Hepatocyte (in vitro differentiated cells): ENCODE results near the gene IGFBPL1. TPM values are rescaled to one million over a fixed set of nuclear protein-coding genes. Genes with fewer than 3 reads are reported as not detected.

Experiments
- DNase-seq: peaks from one replicate; pipeline ENCODE4 v3.0.0-alpha.2; 2016; ENCODE audit warnings: low spot score
- H2AFZ ChIP-seq: fragments of 200-600 bp; sonication (generic); 2 replicates; pipeline ENCODE4 v1.6.0; 2016; ENCODE audit warnings: antibody characterized with exemption, mild to moderate bottlenecking
- H3K27ac ChIP-seq: fragments of 200-600 bp; sonication (generic); 2 replicates; pipeline ENCODE4 v1.5.1; 2016; ENCODE audit warnings: mild to moderate bottlenecking
- H3K27me3 ChIP-seq: fragments of 200-600 bp; sonication (generic); 2 replicates; pipeline ENCODE4 v1.6.1; 2016
- H3K36me3 ChIP-seq: fragments of 200-600 bp; sonication (generic); replicated peaks from 2 replicates; pipeline ENCODE4 v1.5.1; 2016; ENCODE audit warnings: low read depth; ENCODE audit not compliant: insufficient read depth
- H3K4me1 ChIP-seq: fragments of 200-600 bp; sonication (generic); 2 replicates; pipeline ENCODE4 v1.5.1; 2016; ENCODE audit warnings: mild to moderate bottlenecking, moderate library complexity; ENCODE audit not compliant: insufficient read depth
- H3K4me2 ChIP-seq: fragments of 200-600 bp; sonication (generic); 2 replicates; pipeline ENCODE4 v1.6.0; 2016
- H3K4me3 ChIP-seq: fragments of 200-600 bp; sonication (generic); 2 replicates; pipeline ENCODE4 v1.5.1; 2016; ENCODE audit warnings: mild to moderate bottlenecking
- H3K79me2 ChIP-seq: fragments of 200-600 bp; sonication (generic); 2 replicates; pipeline ENCODE4 v1.6.0; 2017; ENCODE audit warnings: mild to moderate bottlenecking
- H3K9me2 ChIP-seq: fragments of 200-600 bp; sonication (generic); replicated peaks from 2 replicates; pipeline ENCODE4 v1.6.0; 2017; ENCODE audit warnings: mild to moderate bottlenecking; ENCODE audit not compliant: insufficient read depth
- H3K9me3 ChIP-seq: fragments of 200-600 bp; sonication (generic); 2 replicates; pipeline ENCODE4 v1.5.1; 2016; ENCODE audit warnings: low read depth, mild to moderate bottlenecking
- H4K20me1 ChIP-seq: fragments of 200-600 bp; sonication (generic); 2 replicates; pipeline ENCODE4 v1.6.0; 2016; ENCODE audit warnings: mild to moderate bottlenecking; ENCODE audit not compliant: insufficient read depth, poor library complexity, severe bottlenecking
- EZH2 ChIP-seq: fragments of 200-600 bp; sonication (generic); IDR thresholded peaks from 2 replicates; pipeline ENCODE4 v1.6.1; 2016; ENCODE audit warnings: antibody characterized with exemption, mild to moderate bottlenecking, borderline replicate concordance
- EZH2phosphoT487 ChIP-seq: fragments of 200-600 bp; sonication (generic); IDR thresholded peaks from one replicate; pipeline ENCODE4 v1.6.1; 2018; ENCODE audit warnings: antibody characterized with exemption, mild to moderate bottlenecking, low read depth, moderate library complexity; ENCODE audit not compliant: unreplicated experiment, severe bottlenecking
- WGBS: methylation state at CpG from one replicate; pipeline ENCODE4 v1.1.6; 2016; ENCODE audit warnings: low lambda C conversion rate; ENCODE audit errors: missing lambda C conversion rate; 5-methylcytosine and 5-hydroxymethylcytosine counted together
- polyA plus RNA-seq: library from polyadenylated mRNA; unstranded; fragments of >200 nt; fragmentation: Nextera tagmentation; extraction: Ambion mirVana; gene quantifications from 2 replicates; pipeline ENCODE4 v1.2.1, GENCODE V29; 2016
- total RNA-seq: library from RNA; depleted of rRNA; stranded (reverse); fragments of >200 nt; gene quantifications from 2 replicates; pipeline ENCODE4 v1.2.3, GENCODE V29; 2014
- TF ChIP-seq, protein P1 (sequence below): fragments of 200-600 bp; sonication (generic); IDR thresholded peaks from 2 replicates; pipeline ENCODE4 v1.5.1; 2016; ENCODE audit warnings: antibody characterized with exemption, mild to moderate bottlenecking; ENCODE audit not compliant: poor library complexity

Gene IGFBPL1
- total and polyA plus RNA-seq, 2 experiments from 2014 or later = 2.5 to 9.8 TPM

DNA sequence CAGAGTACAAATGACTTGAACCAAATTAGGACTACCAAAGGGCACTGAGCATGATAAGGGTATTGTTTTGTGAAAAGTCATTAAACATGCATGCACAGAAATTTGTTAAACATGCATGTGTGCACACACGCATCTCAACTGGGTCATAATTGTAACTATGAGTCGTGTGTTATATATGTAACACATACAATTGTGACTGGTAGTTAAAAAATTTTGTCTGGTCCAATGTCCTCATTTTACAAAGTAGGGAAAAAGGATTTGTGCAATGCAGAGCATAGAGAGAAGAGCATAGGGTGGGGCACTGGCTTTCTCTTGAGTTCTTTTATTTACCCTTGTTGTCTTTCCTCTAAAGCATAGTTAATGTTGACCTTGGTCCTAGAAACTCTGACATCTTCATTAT is 19.3 kb upstream of the IGFBPL1 start:
- no peak for TF ChIP-seq EZH2
- no peak for TF ChIP-seq EZH2phosphoT487
- no peak for DNase-seq
- Histone ChIP-seq H3K9me3 (no peaks in the 10 kb centered on the region), H3K4me1 (peaks cover 15% of the 10 kb centered on the region), H4K20me1 (no peaks in the 10 kb centered on the region), H3K4me2 (peak overlapping the region; percentile 38), H3K27me3 (no peaks in the 10 kb centered on the region), H2AFZ (no peak overlapping the region), H3K79me2 (no peaks in the 10 kb centered on the region), H3K4me3 (no peak overlapping the region), H3K36me3 (no peaks in the 10 kb centered on the region), H3K27ac (peak overlapping the region; percentile 48), H3K9me2 (no peaks in the 10 kb centered on the region)
- WGBS = 71% methylated on average over 2 of the region's 2 CpGs

DNA sequence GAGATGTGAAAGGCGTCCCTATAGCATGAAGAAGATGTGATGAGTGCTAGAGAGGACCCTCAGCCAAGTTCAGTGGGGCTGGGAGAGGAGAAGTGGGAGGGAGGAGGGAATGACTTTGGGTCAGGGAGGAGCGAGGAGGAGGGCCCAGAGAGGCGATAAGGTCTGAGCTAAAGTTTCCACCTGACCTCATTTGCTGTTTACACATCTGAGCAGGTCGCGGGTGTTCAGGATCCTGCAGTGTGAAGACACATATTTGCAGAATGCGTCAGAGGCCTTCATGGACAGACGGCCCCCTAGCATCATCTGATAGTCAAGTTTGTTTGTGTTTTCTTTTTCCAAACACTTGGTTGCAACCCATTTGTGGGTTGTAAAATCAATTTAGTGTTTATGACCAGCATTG is 18.9 kb upstream of the IGFBPL1 start:
- H2AFZ ChIP-seq = peak overlapping the region; percentile 16
- 43% methylated on average over 7 of the region's 7 CpGs for WGBS
- no peaks in the 10 kb centered on the region for H3K9me3 ChIP-seq
- H3K9me2 ChIP-seq = no peaks in the 10 kb centered on the region
- DNase-seq = peak; percentile 84
- no peaks in the 10 kb centered on the region for H4K20me1 ChIP-seq
- H3K36me3 ChIP-seq = no peaks in the 10 kb centered on the region
- no peaks in the 10 kb centered on the region for H3K79me2 ChIP-seq
- H3K4me1 ChIP-seq = peaks cover 16% of the 10 kb centered on the region
- TF ChIP-seq EZH2 (no peak), EZH2phosphoT487 (no peak)
- TF ChIP-seq, protein P1, sequence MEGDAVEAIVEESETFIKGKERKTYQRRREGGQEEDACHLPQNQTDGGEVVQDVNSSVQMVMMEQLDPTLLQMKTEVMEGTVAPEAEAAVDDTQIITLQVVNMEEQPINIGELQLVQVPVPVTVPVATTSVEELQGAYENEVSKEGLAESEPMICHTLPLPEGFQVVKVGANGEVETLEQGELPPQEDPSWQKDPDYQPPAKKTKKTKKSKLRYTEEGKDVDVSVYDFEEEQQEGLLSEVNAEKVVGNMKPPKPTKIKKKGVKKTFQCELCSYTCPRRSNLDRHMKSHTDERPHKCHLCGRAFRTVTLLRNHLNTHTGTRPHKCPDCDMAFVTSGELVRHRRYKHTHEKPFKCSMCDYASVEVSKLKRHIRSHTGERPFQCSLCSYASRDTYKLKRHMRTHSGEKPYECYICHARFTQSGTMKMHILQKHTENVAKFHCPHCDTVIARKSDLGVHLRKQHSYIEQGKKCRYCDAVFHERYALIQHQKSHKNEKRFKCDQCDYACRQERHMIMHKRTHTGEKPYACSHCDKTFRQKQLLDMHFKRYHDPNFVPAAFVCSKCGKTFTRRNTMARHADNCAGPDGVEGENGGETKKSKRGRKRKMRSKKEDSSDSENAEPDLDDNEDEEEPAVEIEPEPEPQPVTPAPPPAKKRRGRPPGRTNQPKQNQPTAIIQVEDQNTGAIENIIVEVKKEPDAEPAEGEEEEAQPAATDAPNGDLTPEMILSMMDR = no peak
- peak overlapping the region; percentile 38 for H3K4me2 ChIP-seq
- H3K27ac ChIP-seq = peak overlapping the region; percentile 92
- no peak overlapping the region for H3K4me3 ChIP-seq
- H3K27me3 ChIP-seq = no peaks in the 10 kb centered on the region

DNA sequence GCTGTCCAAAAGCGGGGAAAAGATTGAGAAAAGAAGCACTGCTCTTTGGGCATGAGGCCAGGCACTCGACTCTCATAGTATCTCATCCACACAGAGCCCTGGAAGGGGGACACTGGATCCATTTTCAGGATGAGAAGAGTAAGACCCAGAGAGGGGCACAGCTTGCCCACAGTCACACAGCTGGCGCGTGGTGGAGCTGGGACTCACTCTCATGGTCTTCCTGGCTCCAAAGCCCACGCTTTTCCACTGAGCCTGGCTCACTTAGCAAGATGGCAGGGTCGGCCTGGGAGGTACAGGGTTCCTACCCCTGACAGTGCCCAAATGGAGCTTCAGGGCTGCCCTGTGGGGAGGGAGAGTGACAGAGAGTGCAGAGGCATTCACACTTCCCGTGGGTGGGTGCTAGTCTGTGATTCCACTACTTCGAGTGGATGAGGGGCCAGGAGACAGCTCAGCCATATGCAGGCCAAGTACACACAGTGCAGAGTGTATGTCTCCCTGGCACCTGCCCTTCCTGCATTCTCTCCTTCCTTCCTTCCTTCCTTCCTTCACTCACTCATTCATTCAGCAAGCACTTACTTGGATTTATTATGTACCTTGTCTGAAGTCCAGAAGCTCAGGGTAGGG is 18.3 kb upstream of the IGFBPL1 start:
- Histone ChIP-seq H3K27ac (peak overlapping the region; percentile 92), H3K4me3 (no peak overlapping the region), H3K9me2 (no peaks in the 10 kb centered on the region), H3K4me1 (peaks cover 22% of the 10 kb centered on the region), H2AFZ (peak overlapping the region; percentile 16), H3K4me2 (peak overlapping the region; percentile 38), H3K36me3 (no peaks in the 10 kb centered on the region), H3K9me3 (no peaks in the 10 kb centered on the region), H4K20me1 (no peaks in the 10 kb centered on the region), H3K27me3 (no peaks in the 10 kb centered on the region), H3K79me2 (no peaks in the 10 kb centered on the region)
- WGBS = 83% methylated on average over 8 of the region's 8 CpGs
- no peak for DNase-seq
- TF ChIP-seq EZH2 (no peak), EZH2phosphoT487 (no peak)
- TF ChIP-seq, protein P1 = no peak

DNA sequence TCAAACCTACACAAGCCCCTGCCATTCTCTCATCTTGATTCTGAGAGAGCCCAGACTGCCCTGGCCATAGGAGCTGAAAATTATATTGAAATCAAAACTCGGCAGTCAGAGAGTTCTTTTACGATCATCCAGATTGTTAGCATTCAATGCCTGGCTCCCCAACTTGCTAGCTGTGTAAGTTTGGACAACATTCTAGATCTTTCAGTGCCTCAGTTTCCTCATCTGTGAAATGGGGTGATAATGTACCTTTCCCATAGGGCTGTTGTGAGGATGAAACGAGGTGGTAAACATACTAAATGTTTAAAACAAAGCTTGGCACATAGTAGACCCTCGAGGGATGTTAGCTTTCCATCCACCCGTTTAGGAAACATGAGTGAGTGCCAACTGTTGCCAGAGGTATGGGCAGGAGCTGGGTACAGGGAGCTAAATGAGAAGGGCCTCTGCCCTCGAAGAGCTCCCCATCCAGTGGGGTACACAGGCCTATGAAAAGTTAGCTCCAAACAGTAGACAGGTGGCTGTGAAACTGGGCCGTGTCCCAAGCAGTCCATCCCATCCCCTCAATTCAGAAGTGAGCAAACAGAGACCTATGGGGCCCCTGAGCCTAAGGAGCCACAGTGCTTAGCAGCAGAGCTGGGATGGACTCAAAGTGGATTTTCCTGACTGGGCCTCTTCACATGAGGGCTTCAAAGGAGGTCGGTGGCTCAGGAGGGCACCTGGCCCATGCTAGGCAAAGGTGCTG is 17.3 kb upstream of the IGFBPL1 start:
- TF ChIP-seq, protein P1 = no peak
- TF ChIP-seq EZH2phosphoT487 (no peak), EZH2 (no peak)
- no peaks in the 10 kb centered on the region for H3K9me3 ChIP-seq
- no peak overlapping the region for H3K4me3 ChIP-seq
- H3K4me1 ChIP-seq = peaks cover 30% of the 10 kb centered on the region
- no peak overlapping the region for H3K4me2 ChIP-seq
- H4K20me1 ChIP-seq = no peaks in the 10 kb centered on the region
- 84% methylated on average over 8 of the region's 8 CpGs for WGBS
- DNase-seq = no peak
- H3K27me3 ChIP-seq = no peaks in the 10 kb centered on the region
- no peaks in the 10 kb centered on the region for H3K9me2 ChIP-seq
- H3K79me2 ChIP-seq = no peaks in the 10 kb centered on the region
- no peak overlapping the region for H3K27ac ChIP-seq
- no peaks in the 10 kb centered on the region for H3K36me3 ChIP-seq
- H2AFZ ChIP-seq = no peak overlapping the region
